GM12878 (cell line): ENCODE results near the gene CCL15. TPM values are rescaled to one million over a fixed set of nuclear protein-coding genes. Genes with fewer than 3 reads are reported as not detected.

ENCODE experiments used
- BHLHE40 ChIP-seq, 2 experiments: fragments of 450-650 bp in 1 of 2; IDR thresholded peaks; 2 replicates each; pipeline ENCODE4 v1.6.1; 2011 to 2017; ENCODE audit warnings: low read depth in 2 of 2, borderline replicate concordance in 1 of 2, improper control_type of control experiment in 1 of 2, low read length in 1 of 2, mild to moderate bottlenecking in 1 of 2
- IRF3 ChIP-seq: fragments of 450-650 bp; IDR thresholded peaks from 2 replicates; pipeline ENCODE4 v1.6.1; 2014; ENCODE audit warnings: mild to moderate bottlenecking
- JUNB ChIP-seq: IDR thresholded peaks from 2 replicates; pipeline ENCODE4 v1.6.1; 2016; ENCODE audit warnings: antibody characterized with exemption, mild to moderate bottlenecking
- MEF2A ChIP-seq: IDR thresholded peaks from 2 replicates; pipeline ENCODE4 v1.6.1; 2011; ENCODE audit warnings: low read depth, mild to moderate bottlenecking, low read length, moderate library complexity; ENCODE audit not compliant: insufficient read depth
- NFYB ChIP-seq: IDR thresholded peaks from 2 replicates; pipeline ENCODE4 v1.6.1; 2011; ENCODE audit warnings: low read depth, mild to moderate bottlenecking, low read length, improper control_type of control experiment, moderate library complexity; ENCODE audit not compliant: insufficient read depth
- PRDM15 ChIP-seq: fragments of 450-650 bp; formaldehyde crosslinking; IDR thresholded peaks from 2 replicates; pipeline ENCODE4 v1.4.0; 2020; ENCODE audit warnings: mild to moderate bottlenecking, moderate library complexity
- STAT1 ChIP-seq: fragments of 450-650 bp; conservative IDR thresholded peaks from 2 replicates; pipeline ENCODE4 v1.6.1; 2014; ENCODE audit warnings: antibody characterized with exemption, mild to moderate bottlenecking
- SUZ12 ChIP-seq: fragments of 200-600 bp; sonication (generic); IDR thresholded peaks from one replicate; pipeline ENCODE4 v1.6.1; 2018; ENCODE audit warnings: antibody characterized with exemption, mild to moderate bottlenecking; ENCODE audit not compliant: unreplicated experiment
- TAF1 ChIP-seq: IDR thresholded peaks from 2 replicates; pipeline ENCODE4 v1.6.1; 2011; ENCODE audit warnings: mild to moderate bottlenecking, low read depth, low read length, borderline replicate concordance
- TCF12 ChIP-seq: IDR thresholded peaks from 2 replicates; pipeline ENCODE4 v1.6.1; 2011; ENCODE audit warnings: low read depth, mild to moderate bottlenecking, low read length
- YY1 ChIP-seq: IDR thresholded peaks from 2 replicates; pipeline ENCODE4 v1.6.1; 2011; ENCODE audit warnings: low read depth, mild to moderate bottlenecking, low read length
- ZNF24 ChIP-seq: fragments of 450-650 bp; IDR thresholded peaks from 2 replicates; pipeline ENCODE4 v1.6.1; 2017; ENCODE audit warnings: antibody characterized with exemption, mild to moderate bottlenecking
- polyA plus RNA-seq, 11 experiments: library from polyadenylated mRNA; depleted of rRNA in 4 of 11; unstranded in 6 of 11; stranded (reverse) in 5 of 11; fragments of >200 nt; fragmentation: Nextera tagmentation in 4 of 11; fragmentation: Illumina TruSeq in 1 of 11; extraction: Ambion mirVana in 4 of 11; extraction: Trizol in 1 of 11; gene quantifications; 1 replicate in 1 of 11; 2 replicates in 10 of 11; pipeline versions ENCODE4 v1.2.1 to v1.2.3, GENCODE V29; 2011 to 2016; ENCODE audit warnings: inconsistent platforms in 2 of 11, missing spikeins in 2 of 11, low read depth in 1 of 11
- total RNA-seq, 4 experiments: library from RNA; depleted of rRNA in 3 of 4; stranded (reverse); fragments of >200 nt in 3 of 4; fragmentation: Illumina TruSeq in 1 of 4; extraction: Trizol in 1 of 4; gene quantifications; 2 replicates each; pipeline versions ENCODE4 v1.2.1 to v1.2.3, GENCODE V29; 2013 to 2021
- TF ChIP-seq, protein P1 (sequence below), 3 experiments: IDR thresholded peaks in 2 of 3; conservative IDR thresholded peaks in 1 of 3; 2 replicates each; pipeline ENCODE4 v1.5.1; 2011; ENCODE audit warnings: low read depth in 3 of 3, low read length in 3 of 3, mild to moderate bottlenecking in 3 of 3, control low read depth in 2 of 3, moderate library complexity in 2 of 3, inconsistent platforms in 1 of 3, mixed read lengths in 1 of 3; ENCODE audit not compliant: control insufficient read depth in 2 of 3, insufficient read depth in 1 of 3; ENCODE audit errors: extremely low read depth in 1 of 3
- TF ChIP-seq, protein P2 (sequence below): IDR thresholded peaks from 2 replicates; pipeline ENCODE4 v1.6.1; 2011; ENCODE audit warnings: low read depth, mild to moderate bottlenecking, low read length, moderate library complexity, borderline replicate concordance; ENCODE audit errors: extremely low read depth
- TF ChIP-seq, protein P3 (sequence below): fragments of 450-650 bp; IDR thresholded peaks from 2 replicates; pipeline ENCODE4 v1.6.1; 2017; ENCODE audit warnings: mild to moderate bottlenecking, moderate library complexity
- TF ChIP-seq, protein P4 (sequence below): fragments of 450-650 bp; IDR thresholded peaks from 2 replicates; pipeline ENCODE4 v1.6.1; 2017; ENCODE audit warnings: mild to moderate bottlenecking, low read depth, inconsistent platforms; ENCODE audit not compliant: poor library complexity, severe bottlenecking

CCL15 gene
- total and polyA plus RNA-seq, 10 of the 15 experiments (the other 5 are each of a cell fraction or from before 2014, with no cell fraction given): 0.12 TPM; not detected in 9

- TF ChIP-seq TAF1 (no peak), TCF12 (0 out of 2 replicates have a peak, but pooled peaks have one; percentile 12), PRDM15 (no peak), IRF3 (no peak), ZNF24 (peak; percentile 34; the same call in 1 of the 2 replicates), BHLHE40 (IDR thresholded peaks at IDR 0.05; ENCODE audit: borderline replicate concordance in 1 of 2, low read depth in 2 of 2, low read length in 1 of 2) (peak; percentile 41 to 72; a peak in 2 of 4 replicates), YY1 (no peak), SUZ12 (no peak), NFYB (no peak), JUNB (peak; percentile 81), MEF2A (no peak), STAT1 (no peak)
- TF ChIP-seq, protein P1, sequence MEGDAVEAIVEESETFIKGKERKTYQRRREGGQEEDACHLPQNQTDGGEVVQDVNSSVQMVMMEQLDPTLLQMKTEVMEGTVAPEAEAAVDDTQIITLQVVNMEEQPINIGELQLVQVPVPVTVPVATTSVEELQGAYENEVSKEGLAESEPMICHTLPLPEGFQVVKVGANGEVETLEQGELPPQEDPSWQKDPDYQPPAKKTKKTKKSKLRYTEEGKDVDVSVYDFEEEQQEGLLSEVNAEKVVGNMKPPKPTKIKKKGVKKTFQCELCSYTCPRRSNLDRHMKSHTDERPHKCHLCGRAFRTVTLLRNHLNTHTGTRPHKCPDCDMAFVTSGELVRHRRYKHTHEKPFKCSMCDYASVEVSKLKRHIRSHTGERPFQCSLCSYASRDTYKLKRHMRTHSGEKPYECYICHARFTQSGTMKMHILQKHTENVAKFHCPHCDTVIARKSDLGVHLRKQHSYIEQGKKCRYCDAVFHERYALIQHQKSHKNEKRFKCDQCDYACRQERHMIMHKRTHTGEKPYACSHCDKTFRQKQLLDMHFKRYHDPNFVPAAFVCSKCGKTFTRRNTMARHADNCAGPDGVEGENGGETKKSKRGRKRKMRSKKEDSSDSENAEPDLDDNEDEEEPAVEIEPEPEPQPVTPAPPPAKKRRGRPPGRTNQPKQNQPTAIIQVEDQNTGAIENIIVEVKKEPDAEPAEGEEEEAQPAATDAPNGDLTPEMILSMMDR (IDR thresholded peaks at IDR 0.05 in 2 of 3, conservative IDR thresholded peaks at IDR 0.05 in 1 of 3; ENCODE audit: control insufficient read depth in 2 of 3, extremely low read depth in 1 of 3, insufficient read depth in 1 of 3, low read depth in 3 of 3, low read length in 3 of 3): no peak
- TF ChIP-seq, protein P2, sequence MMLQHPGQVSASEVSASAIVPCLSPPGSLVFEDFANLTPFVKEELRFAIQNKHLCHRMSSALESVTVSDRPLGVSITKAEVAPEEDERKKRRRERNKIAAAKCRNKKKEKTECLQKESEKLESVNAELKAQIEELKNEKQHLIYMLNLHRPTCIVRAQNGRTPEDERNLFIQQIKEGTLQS: no peak
- TF ChIP-seq, protein P3, sequence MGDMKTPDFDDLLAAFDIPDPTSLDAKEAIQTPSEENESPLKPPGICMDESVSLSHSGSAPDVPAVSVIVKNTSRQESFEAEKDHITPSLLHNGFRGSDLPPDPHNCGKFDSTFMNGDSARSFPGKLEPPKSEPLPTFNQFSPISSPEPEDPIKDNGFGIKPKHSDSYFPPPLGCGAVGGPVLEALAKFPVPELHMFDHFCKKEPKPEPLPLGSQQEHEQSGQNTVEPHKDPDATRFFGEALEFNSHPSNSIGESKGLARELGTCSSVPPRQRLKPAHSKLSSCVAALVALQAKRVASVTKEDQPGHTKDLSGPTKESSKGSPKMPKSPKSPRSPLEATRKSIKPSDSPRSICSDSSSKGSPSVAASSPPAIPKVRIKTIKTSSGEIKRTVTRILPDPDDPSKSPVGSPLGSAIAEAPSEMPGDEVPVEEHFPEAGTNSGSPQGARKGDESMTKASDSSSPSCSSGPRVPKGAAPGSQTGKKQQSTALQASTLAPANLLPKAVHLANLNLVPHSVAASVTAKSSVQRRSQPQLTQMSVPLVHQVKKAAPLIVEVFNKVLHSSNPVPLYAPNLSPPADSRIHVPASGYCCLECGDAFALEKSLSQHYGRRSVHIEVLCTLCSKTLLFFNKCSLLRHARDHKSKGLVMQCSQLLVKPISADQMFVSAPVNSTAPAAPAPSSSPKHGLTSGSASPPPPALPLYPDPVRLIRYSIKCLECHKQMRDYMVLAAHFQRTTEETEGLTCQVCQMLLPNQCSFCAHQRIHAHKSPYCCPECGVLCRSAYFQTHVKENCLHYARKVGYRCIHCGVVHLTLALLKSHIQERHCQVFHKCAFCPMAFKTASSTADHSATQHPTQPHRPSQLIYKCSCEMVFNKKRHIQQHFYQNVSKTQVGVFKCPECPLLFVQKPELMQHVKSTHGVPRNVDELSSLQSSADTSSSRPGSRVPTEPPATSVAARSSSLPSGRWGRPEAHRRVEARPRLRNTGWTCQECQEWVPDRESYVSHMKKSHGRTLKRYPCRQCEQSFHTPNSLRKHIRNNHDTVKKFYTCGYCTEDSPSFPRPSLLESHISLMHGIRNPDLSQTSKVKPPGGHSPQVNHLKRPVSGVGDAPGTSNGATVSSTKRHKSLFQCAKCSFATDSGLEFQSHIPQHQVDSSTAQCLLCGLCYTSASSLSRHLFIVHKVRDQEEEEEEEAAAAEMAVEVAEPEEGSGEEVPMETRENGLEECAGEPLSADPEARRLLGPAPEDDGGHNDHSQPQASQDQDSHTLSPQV: no peak
- TF ChIP-seq, protein P4, sequence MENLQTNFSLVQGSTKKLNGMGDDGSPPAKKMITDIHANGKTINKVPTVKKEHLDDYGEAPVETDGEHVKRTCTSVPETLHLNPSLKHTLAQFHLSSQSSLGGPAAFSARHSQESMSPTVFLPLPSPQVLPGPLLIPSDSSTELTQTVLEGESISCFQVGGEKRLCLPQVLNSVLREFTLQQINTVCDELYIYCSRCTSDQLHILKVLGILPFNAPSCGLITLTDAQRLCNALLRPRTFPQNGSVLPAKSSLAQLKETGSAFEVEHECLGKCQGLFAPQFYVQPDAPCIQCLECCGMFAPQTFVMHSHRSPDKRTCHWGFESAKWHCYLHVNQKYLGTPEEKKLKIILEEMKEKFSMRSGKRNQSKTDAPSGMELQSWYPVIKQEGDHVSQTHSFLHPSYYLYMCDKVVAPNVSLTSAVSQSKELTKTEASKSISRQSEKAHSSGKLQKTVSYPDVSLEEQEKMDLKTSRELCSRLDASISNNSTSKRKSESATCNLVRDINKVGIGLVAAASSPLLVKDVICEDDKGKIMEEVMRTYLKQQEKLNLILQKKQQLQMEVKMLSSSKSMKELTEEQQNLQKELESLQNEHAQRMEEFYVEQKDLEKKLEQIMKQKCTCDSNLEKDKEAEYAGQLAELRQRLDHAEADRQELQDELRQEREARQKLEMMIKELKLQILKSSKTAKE: peak; percentile 83
These were observed 32.8 kb upstream of the CCL15 start (continued) for GRCh38 chr17:36034127-36034526.
